ENCODE results near the gene MAPK7. TPM values are rescaled to one million over a fixed set of nuclear protein-coding genes. Genes with fewer than 3 reads are reported as not detected.

Gene MAPK7
- total and polyA plus RNA-seq, 4 donors, result 10.6 to 28.9 (median 21.3) TPM

GRCh38 chr17:19361326-19361725, 17.0 kb upstream of the MAPK7 start:
- H3K27ac ChIP-seq (ENCODE audit: low read depth, low read length), result no peak overlapping the region
- peak overlapping the region; percentile 93 for H3K4me3 ChIP-seq (ENCODE audit: low read depth, low read length)
- peaks cover 39% of the 10 kb centered on the region for H3K36me3 ChIP-seq (ENCODE audit: control insufficient read depth, insufficient read depth, low read length)
- 86% methylated on average over 3 of the region's 6 CpGs for WGBS (ENCODE audit: insufficient coverage)
- DNase-seq (ENCODE audit: low read depth in 4 of 6, low spot score in 6 of 6), result no peak
- no peaks in the 10 kb centered on the region for H3K27me3 ChIP-seq (ENCODE audit: control insufficient read depth, insufficient read depth, low read length)
- H3K4me1 ChIP-seq (ENCODE audit: control insufficient read depth, insufficient read depth, low read length), result peaks cover 33% of the 10 kb centered on the region
- H3K9me3 ChIP-seq (ENCODE audit: control insufficient read depth, insufficient read depth, low read length), result no peaks in the 10 kb centered on the region

DNA sequence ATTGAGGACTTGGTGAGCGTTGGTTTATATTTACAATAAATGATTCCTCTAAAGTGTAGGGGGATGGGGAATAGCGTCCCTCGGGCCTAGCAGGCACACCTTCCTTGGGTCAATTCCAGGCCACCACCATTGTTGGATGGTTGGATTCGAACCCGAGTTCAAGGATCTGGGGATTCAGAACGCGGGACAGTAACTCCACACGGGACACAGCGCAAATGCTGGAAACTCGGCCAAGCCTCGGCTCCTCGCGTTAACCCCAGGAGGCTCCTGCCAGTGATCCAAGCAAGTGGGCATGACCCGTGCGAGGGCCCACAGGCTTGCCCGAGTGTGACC, 16.4 kb upstream of the MAPK7 start:
- Histone ChIP-seq H3K4me1 (ENCODE audit: control insufficient read depth, insufficient read depth, low read length) (peaks cover 33% of the 10 kb centered on the region), H3K36me3 (ENCODE audit: control insufficient read depth, insufficient read depth, low read length) (peaks cover 37% of the 10 kb centered on the region), H3K9me3 (ENCODE audit: control insufficient read depth, insufficient read depth, low read length) (no peaks in the 10 kb centered on the region), H3K27ac (ENCODE audit: low read depth, low read length) (peak overlapping the region; percentile 92), H3K4me3 (ENCODE audit: low read depth, low read length) (peak overlapping the region; percentile 93), H3K27me3 (ENCODE audit: control insufficient read depth, insufficient read depth, low read length) (no peaks in the 10 kb centered on the region)
- DNase-seq (ENCODE audit: low read depth in 4 of 6, low spot score in 6 of 6), result no peak
- 15% methylated on average over 13 of the region's 16 CpGs for WGBS (ENCODE audit: insufficient coverage)

GRCh38 chr17:19362277-19363113, 15.8 kb upstream of the MAPK7 start, which contains the start of gene B9D1:
TSS of gene B9D1 (minus strand) at chr17:19362723. CDS start at chr17:19362569, 154 bp downstream.
- Histone ChIP-seq H3K4me1 (ENCODE audit: control insufficient read depth, insufficient read depth, low read length) (peaks cover 33% of the 10 kb centered on the region), H3K27ac (ENCODE audit: low read depth, low read length) (peak within 1 kb of the TSS; percentile 92), H3K27me3 (ENCODE audit: control insufficient read depth, insufficient read depth, low read length) (no peaks in the 10 kb centered on the region), H3K9me3 (ENCODE audit: control insufficient read depth, insufficient read depth, low read length) (no peaks in the 10 kb centered on the region), H3K4me3 (ENCODE audit: low read depth, low read length) (peak within 1 kb of the TSS; percentile 93), H3K36me3 (ENCODE audit: control insufficient read depth, insufficient read depth, low read length) (peaks cover 33% of the 10 kb centered on the region)
- peak; percentile 88 to 98 (median 93) for DNase-seq (ENCODE audit: low read depth in 4 of 6, low spot score in 6 of 6)
- WGBS (ENCODE audit: insufficient coverage), result under 1% methylated on average over 83 of the region's 83 CpGs

DNA sequence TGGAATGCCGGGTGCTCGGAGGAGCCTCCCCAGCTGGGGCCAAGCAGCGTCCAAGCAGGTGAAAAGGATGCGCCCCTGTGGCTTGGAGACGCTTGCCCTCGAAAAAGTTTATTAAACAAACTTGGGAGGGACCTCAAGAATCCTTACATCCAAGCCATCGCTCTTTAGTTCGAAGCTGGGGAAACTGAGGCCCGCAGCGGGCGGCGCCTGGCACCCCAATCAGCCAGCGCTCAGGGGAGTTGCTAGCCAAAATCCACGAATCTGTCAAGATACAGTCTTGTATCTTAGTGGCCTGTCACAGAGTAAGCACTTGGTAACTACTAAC, 15.2 kb upstream of the MAPK7 start:
- Histone ChIP-seq H3K9me3 (ENCODE audit: control insufficient read depth, insufficient read depth, low read length) (no peaks in the 10 kb centered on the region), H3K4me1 (ENCODE audit: control insufficient read depth, insufficient read depth, low read length) (peaks cover 33% of the 10 kb centered on the region), H3K4me3 (ENCODE audit: low read depth, low read length) (peak overlapping the region; percentile 93), H3K27me3 (ENCODE audit: control insufficient read depth, insufficient read depth, low read length) (no peaks in the 10 kb centered on the region), H3K27ac (ENCODE audit: low read depth, low read length) (peak overlapping the region; percentile 92), H3K36me3 (ENCODE audit: control insufficient read depth, insufficient read depth, low read length) (peaks cover 28% of the 10 kb centered on the region)
- 0% methylated on average over 6 of the region's 14 CpGs for WGBS (ENCODE audit: insufficient coverage)
- DNase-seq (ENCODE audit: low read depth in 4 of 6, low spot score in 6 of 6), result no peak

DNA sequence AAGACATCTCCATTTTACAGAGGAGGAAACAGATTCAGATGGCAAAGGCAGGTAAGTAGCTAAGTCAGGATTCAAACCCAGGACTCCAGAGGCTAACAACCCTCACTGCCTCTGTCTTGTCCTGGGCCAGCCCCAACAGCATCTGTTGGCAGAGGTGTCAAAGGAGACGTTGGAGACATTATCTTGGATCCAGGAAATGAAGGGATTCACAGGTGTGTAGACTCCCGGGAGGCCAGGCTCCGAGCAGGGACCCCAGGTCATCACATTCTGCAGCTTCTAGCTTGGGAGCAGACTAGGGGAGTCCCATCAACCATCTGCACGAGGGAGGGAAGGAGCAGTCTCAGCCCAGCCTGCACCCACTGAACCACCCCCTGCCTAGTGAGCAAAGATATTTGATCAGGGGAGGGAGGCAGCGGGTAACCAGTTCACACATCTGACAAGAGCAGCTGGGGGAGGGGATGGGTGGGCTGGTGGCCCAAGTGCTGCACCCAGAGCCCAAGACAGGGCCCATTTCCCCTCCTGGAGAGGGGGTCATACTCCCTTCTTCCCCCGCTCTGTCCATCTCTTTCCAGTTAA, 14.8 kb upstream of the MAPK7 start:
- Histone ChIP-seq H3K4me1 (ENCODE audit: control insufficient read depth, insufficient read depth, low read length) (peaks cover 33% of the 10 kb centered on the region), H3K27me3 (ENCODE audit: control insufficient read depth, insufficient read depth, low read length) (no peaks in the 10 kb centered on the region), H3K9me3 (ENCODE audit: control insufficient read depth, insufficient read depth, low read length) (no peaks in the 10 kb centered on the region), H3K4me3 (ENCODE audit: low read depth, low read length) (no peak overlapping the region), H3K36me3 (ENCODE audit: control insufficient read depth, insufficient read depth, low read length) (peaks cover 23% of the 10 kb centered on the region), H3K27ac (ENCODE audit: low read depth, low read length) (peak overlapping the region; percentile 92)
- 59% methylated on average over 6 of the region's 6 CpGs for WGBS (ENCODE audit: insufficient coverage)
- DNase-seq (ENCODE audit: low read depth in 4 of 6, low spot score in 6 of 6), result no peak

DNA sequence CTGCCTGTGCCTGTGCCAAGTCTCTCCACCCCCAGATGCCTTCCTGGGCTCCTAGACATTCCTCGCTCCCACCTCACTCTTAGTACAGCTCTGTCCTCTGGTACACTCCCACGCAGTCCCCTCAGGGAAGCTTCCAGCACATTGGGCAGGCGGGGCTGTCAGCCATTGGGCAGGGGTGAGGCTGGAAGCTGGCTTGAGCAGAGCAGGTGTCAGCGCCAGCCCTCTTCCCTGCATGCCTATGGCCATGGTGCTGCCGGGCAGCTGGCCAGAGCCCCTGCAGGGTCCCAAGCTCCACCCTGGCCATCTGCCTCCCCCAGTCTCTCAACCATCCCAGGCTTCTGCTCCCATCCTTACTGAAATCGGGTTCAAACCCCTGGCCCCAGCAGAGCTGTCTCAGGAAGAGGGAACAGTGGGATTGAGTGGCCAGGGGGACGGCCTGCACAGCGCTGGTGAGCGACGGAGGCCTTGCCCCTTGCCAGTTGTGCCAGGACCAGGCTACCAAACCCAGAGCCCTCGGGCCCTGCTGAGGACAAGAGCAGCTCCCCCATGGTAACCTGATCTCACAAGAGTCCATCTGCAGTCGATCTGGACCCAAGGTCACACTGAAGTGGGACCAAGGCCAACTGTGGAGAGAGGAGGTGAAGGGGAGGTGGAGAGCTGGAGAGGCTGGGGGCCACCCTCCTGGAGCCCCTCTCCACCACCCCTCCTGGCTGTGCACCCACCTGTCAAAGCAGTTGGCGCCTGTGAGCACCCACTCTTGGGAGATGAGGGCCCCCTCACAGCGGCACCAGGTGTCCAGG, 13.4 kb upstream of the MAPK7 start:
- Histone ChIP-seq H3K27ac (ENCODE audit: low read depth, low read length) (no peak overlapping the region), H3K9me3 (ENCODE audit: control insufficient read depth, insufficient read depth, low read length) (no peaks in the 10 kb centered on the region), H3K4me1 (ENCODE audit: control insufficient read depth, insufficient read depth, low read length) (peaks cover 33% of the 10 kb centered on the region), H3K36me3 (ENCODE audit: control insufficient read depth, insufficient read depth, low read length) (peaks cover 12% of the 10 kb centered on the region), H3K4me3 (ENCODE audit: low read depth, low read length) (no peak overlapping the region), H3K27me3 (ENCODE audit: control insufficient read depth, insufficient read depth, low read length) (no peaks in the 10 kb centered on the region)
- WGBS (ENCODE audit: insufficient coverage), result 60% methylated on average over 12 of the region's 14 CpGs
- DNase-seq (ENCODE audit: low read depth in 4 of 6, low spot score in 6 of 6), result peak in 1 of 6 donors; percentile 50

DNA sequence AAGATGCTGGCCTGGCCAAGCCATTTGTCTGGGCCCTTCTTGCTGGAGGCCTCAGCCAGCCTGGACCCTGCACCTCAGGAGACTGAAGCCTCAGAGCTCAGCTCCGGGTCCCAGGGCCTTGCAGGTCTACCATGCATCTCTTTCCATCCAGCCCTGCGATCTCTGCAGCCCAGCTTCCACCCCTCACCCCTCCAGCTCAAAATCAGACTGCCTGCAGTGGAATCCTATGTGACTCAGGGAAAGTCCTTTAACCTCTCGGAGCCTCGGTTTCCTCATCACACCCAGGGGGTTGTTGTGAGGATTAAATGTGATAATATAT, 12.8 kb upstream of the MAPK7 start:
- Histone ChIP-seq H3K4me3 (ENCODE audit: low read depth, low read length) (no peak overlapping the region), H3K4me1 (ENCODE audit: control insufficient read depth, insufficient read depth, low read length) (peaks cover 35% of the 10 kb centered on the region), H3K36me3 (ENCODE audit: control insufficient read depth, insufficient read depth, low read length) (peaks cover 13% of the 10 kb centered on the region), H3K27ac (ENCODE audit: low read depth, low read length) (no peak overlapping the region), H3K27me3 (ENCODE audit: control insufficient read depth, insufficient read depth, low read length) (no peaks in the 10 kb centered on the region), H3K9me3 (ENCODE audit: control insufficient read depth, insufficient read depth, low read length) (no peaks in the 10 kb centered on the region)
- no peak for DNase-seq (ENCODE audit: low read depth in 4 of 6, low spot score in 6 of 6)
- 79% methylated on average over 2 of the region's 4 CpGs for WGBS (ENCODE audit: insufficient coverage)

- WGBS (ENCODE audit: insufficient coverage), result 93% methylated on average over 8 of the region's 9 CpGs
- Histone ChIP-seq H3K9me3 (ENCODE audit: control insufficient read depth, insufficient read depth, low read length) (no peaks in the 10 kb centered on the region), H3K36me3 (ENCODE audit: control insufficient read depth, insufficient read depth, low read length) (peaks cover 17% of the 10 kb centered on the region), H3K27me3 (ENCODE audit: control insufficient read depth, insufficient read depth, low read length) (no peaks in the 10 kb centered on the region), H3K4me3 (ENCODE audit: low read depth, low read length) (no peak overlapping the region), H3K4me1 (ENCODE audit: control insufficient read depth, insufficient read depth, low read length) (peaks cover 36% of the 10 kb centered on the region), H3K27ac (ENCODE audit: low read depth, low read length) (no peak overlapping the region)
- no peak for DNase-seq (ENCODE audit: low read depth in 4 of 6, low spot score in 6 of 6)
These were observed 12.3 kb upstream of the MAPK7 start for GRCh38 chr17:19365833-19366636.

GRCh38 chr17:19366637-19366972, 11.7 kb upstream of the MAPK7 start:
- peaks cover 31% of the 10 kb centered on the region for H3K4me1 ChIP-seq (ENCODE audit: control insufficient read depth, insufficient read depth, low read length)
- H3K9me3 ChIP-seq (ENCODE audit: control insufficient read depth, insufficient read depth, low read length), result no peaks in the 10 kb centered on the region
- no peak overlapping the region for H3K27ac ChIP-seq (ENCODE audit: low read depth, low read length)
- H3K36me3 ChIP-seq (ENCODE audit: control insufficient read depth, insufficient read depth, low read length), result peaks cover 19% of the 10 kb centered on the region
- DNase-seq (ENCODE audit: low read depth in 4 of 6, low spot score in 6 of 6), result no peak
- H3K27me3 ChIP-seq (ENCODE audit: control insufficient read depth, insufficient read depth, low read length), result no peaks in the 10 kb centered on the region
- no peak overlapping the region for H3K4me3 ChIP-seq (ENCODE audit: low read depth, low read length)
- 83% methylated on average over 5 of the region's 5 CpGs for WGBS (ENCODE audit: insufficient coverage)

All from spinal cord (tissue), 10 donors.